Measurements from ENCODE around the gene UFM1.
"Not testable (repeated sequence)": the region's sequence is repeated elsewhere in the genome, so short reads cannot be mapped to it uniquely, and the experiment has no call there.

The UFM1 gene

GRCh38 chr13:38366954-38367645 lies 17.4 kb downstream of the UFM1 start:
- FAIRE-seq: no peak

- no peak for FAIRE-seq
These were observed 19.4 kb downstream of the UFM1 start for GRCh38 chr13:38369058-38369457.

- FAIRE-seq: not testable (repeated sequence)
These were observed 20.4 kb downstream of the UFM1 start for GRCh38 chr13:38370096-38370495.

GRCh38 chr13:38372820-38373383 lies 23.3 kb downstream of the UFM1 start:
- no peak for FAIRE-seq

GRCh38 chr13:38376546-38376945 lies 26.9 kb downstream of the UFM1 start:
- no peak for FAIRE-seq

- FAIRE-seq: no peak
These were observed 32.2 kb downstream of the UFM1 start for GRCh38 chr13:38381890-38382289.

- FAIRE-seq: no peak
These were observed 33.3 kb downstream of the UFM1 start for GRCh38 chr13:38382946-38383345.

- no peak for FAIRE-seq
These were observed 34.5 kb downstream of the UFM1 start for GRCh38 chr13:38384171-38384570.

- no peak for FAIRE-seq
These were observed 35.7 kb downstream of the UFM1 start for GRCh38 chr13:38385153-38385891.

- FAIRE-seq: no peak
These were observed 36.8 kb downstream of the UFM1 start for GRCh38 chr13:38386421-38386820.

GRCh38 chr13:38391341-38391740 lies 41.7 kb downstream of the UFM1 start:
- FAIRE-seq: no peak

GRCh38 chr13:38394777-38395496 lies 45.3 kb downstream of the UFM1 start:
- no peak for FAIRE-seq

- FAIRE-seq: no peak
These were observed 45.8 kb downstream of the UFM1 start for GRCh38 chr13:38395497-38395788.

- FAIRE-seq: no peak
These were observed 49.3 kb downstream of the UFM1 start for GRCh38 chr13:38398711-38399493.

- no peak for FAIRE-seq
These were observed 49.9 kb downstream of the UFM1 start for GRCh38 chr13:38399535-38399934.

- FAIRE-seq: no peak
These were observed 51.6 kb downstream of the UFM1 start for GRCh38 chr13:38401276-38401675.

GRCh38 chr13:38405216-38405615 lies 55.6 kb downstream of the UFM1 start:
- FAIRE-seq: no peak

GRCh38 chr13:38409771-38410170 lies 60.1 kb downstream of the UFM1 start:
- no peak for FAIRE-seq

GRCh38 chr13:38412266-38412665 lies 62.6 kb downstream of the UFM1 start:
- no peak for FAIRE-seq

Data from G401.6 (cell line).